ENCODE results near the gene SCP2D1.

GRCh38 chr20:18840248-18840645, 26.7 kb downstream of the SCP2D1 start:
- TF ChIP-seq CTCF (conservative IDR thresholded peaks at IDR 0.05 in 1 of 2, IDR thresholded peaks at IDR 0.05 in 1 of 2; ENCODE audit: extremely low read depth in 1 of 2, insufficient read depth in 1 of 2, low read depth in 1 of 2, low read length in 2 of 2) (no peak), EZH2 (IDR thresholded peaks at IDR 0.05; ENCODE audit: borderline replicate concordance, low read length) (no peak)
